ENCODE measurements around the gene DLG2. TPM values are rescaled to one million over a fixed set of nuclear protein-coding genes. Genes with fewer than 3 reads are reported as not detected.

The DLG2 gene
- polyA plus RNA-seq, 1 donor = 8.1 TPM

DNA sequence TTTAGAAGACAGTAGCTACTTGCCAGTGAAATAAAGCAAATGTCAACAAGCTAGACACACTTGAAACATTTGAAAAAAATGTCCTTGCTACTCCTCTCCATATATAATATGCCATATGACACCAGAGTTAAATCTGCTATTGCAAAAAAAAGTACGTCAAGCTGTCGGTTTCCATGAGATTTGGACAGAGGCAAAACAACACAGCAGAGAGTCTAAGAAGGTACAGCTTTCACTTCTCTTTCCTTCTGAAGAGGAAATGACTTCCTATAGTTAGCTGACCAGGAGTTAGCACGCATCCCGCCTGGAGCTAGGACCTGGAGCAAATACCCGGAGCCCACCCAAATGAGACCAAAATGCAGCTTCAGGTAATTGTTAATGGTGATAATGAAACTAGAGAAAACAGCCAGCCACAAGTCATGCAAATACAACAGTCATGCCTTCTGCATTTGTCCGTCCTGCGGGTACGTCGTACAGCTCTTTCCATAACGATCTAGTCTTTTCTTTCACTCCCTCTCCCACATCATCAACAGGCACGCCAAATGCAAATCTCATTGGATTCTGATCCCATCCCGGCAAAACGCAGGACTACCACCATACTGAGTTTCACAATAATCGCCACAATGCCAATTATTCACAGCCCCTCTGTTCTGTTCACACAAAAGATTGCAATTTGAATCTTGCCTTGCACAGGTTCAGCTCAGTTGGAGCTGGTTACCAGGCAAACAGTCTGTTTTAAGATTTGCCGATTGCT lies 1945.9 kb downstream of the DLG2 start:
- peak overlapping the region; percentile 0 for H3K4me3 ChIP-seq (ENCODE audit: low read length)
- 88% methylated on average over 7 of the region's 15 CpGs for WGBS (ENCODE audit: insufficient coverage, low lambda C conversion rate)

DNA sequence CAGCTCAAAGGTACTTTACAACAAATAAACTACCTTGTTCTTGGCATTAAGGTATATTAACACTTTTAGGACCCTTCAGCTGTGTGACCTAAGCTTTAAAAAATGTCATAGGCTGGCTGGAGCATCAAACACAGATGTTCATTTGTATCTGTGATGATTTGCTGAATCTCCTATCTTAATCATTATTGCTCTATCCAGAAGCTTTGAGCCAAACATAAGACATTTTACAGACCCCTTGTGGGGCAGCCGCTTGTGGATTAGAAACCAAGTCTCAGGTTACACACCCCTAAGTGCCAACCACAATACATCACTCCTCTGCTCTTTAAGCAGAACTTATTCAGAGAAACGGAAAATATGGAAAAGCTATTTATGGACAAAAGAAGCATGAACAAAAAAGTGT lies 1946.8 kb downstream of the DLG2 start:
- DNase-seq = no peak
- no peaks in the 10 kb centered on the region for H3K9me3 ChIP-seq (ENCODE audit: control insufficient read depth, low read depth, low read length)
- peaks cover 8% of the 10 kb centered on the region for H3K27me3 ChIP-seq (ENCODE audit: control insufficient read depth, insufficient read depth, low read length)
- 83% methylated on average over 1 of the region's 2 CpGs for whole genome bisulfite sequencing (ENCODE audit: insufficient coverage, low lambda C conversion rate)
- no peaks in the 10 kb centered on the region for H3K36me3 ChIP-seq (ENCODE audit: control insufficient read depth, insufficient read depth, low read length)
- H3K4me1 ChIP-seq (ENCODE audit: control insufficient read depth, insufficient read depth, low read length) = no peaks in the 10 kb centered on the region
- H3K27ac ChIP-seq (ENCODE audit: low read length) = no peak overlapping the region
- no peak overlapping the region for H3K4me3 ChIP-seq (ENCODE audit: low read length)

More for the DNA sequence above, 1945.9 kb downstream of the DLG2 start:
- DNase-seq = no peak
- Histone ChIP-seq H3K9me3 (ENCODE audit: control insufficient read depth, low read depth, low read length) (no peaks in the 10 kb centered on the region), H3K27me3 (ENCODE audit: control insufficient read depth, insufficient read depth, low read length) (peaks cover 8% of the 10 kb centered on the region), H3K4me1 (ENCODE audit: control insufficient read depth, insufficient read depth, low read length) (no peaks in the 10 kb centered on the region), H3K36me3 (ENCODE audit: control insufficient read depth, insufficient read depth, low read length) (no peaks in the 10 kb centered on the region), H3K27ac (ENCODE audit: low read length) (no peak overlapping the region)

DNA sequence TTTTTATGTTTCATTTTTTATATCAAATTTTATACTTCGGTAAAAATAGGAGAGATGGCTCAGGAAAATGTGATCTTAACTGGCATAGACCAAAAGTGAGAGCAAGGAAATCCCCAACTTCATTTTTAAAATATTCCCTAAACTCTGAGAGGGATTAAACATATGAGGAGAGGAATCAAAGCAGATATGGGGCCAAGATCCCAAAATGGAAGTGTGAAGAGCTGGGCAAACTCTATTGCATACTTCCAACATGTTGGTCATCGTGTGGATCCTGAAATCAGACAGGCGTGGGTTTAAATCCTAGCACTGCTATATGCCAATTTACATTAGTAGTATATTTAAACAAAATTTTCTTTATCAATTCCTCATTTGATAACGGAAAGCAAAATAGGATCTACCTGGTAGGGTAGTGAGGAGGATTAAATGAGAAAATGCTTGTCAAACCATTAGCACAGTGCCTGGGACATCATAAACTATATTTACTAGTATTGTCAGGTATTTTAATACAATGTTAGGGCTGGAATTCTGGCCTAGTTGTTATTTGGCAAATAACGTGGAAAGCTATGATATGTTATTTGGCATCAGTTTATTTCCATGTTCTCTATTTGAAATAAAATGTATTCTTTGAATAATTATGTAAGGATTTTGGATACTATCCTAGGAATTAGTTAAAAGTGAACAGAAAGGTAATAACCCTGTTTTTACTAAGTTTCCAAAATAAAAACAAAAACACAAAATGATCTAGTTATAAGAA lies 1948.1 kb downstream of the DLG2 start:
- Histone ChIP-seq H3K9me3 (ENCODE audit: control insufficient read depth, low read depth, low read length) (no peaks in the 10 kb centered on the region), H3K4me3 (ENCODE audit: low read length) (no peak overlapping the region), H3K27ac (ENCODE audit: low read length) (no peak overlapping the region), H3K36me3 (ENCODE audit: control insufficient read depth, insufficient read depth, low read length) (no peaks in the 10 kb centered on the region), H3K27me3 (ENCODE audit: control insufficient read depth, insufficient read depth, low read length) (peaks cover 8% of the 10 kb centered on the region), H3K4me1 (ENCODE audit: control insufficient read depth, insufficient read depth, low read length) (no peaks in the 10 kb centered on the region)
- DNase-seq = no peak
- 100% methylated on average over 2 of the region's 5 CpGs for WGBS (ENCODE audit: insufficient coverage, low lambda C conversion rate)

DNA sequence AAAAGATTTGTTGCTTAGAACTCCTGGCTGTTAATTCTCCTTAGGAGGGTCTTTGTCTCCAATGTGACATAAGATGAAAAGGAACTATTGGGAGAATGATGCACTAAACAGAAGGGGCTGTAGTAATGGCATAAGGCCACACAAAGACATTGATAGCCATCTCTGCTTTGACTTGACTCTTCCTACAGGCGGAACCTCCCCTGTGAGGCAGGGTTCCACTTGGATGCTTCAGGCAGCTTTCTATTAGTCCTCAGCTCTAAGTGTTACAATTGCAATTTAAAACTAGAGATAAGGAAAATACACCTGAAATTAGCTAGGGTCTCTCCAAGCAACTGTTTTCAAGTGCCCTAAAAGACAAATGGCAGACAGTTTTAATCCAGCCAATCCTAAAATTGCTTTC lies 1949.4 kb downstream of the DLG2 start:
- no peak for DNase-seq
- no peaks in the 10 kb centered on the region for H3K4me1 ChIP-seq (ENCODE audit: control insufficient read depth, insufficient read depth, low read length)
- no peak overlapping the region for H3K27ac ChIP-seq (ENCODE audit: low read length)
- H3K4me3 ChIP-seq (ENCODE audit: low read length) = no peak overlapping the region
- H3K36me3 ChIP-seq (ENCODE audit: control insufficient read depth, insufficient read depth, low read length) = no peaks in the 10 kb centered on the region
- H3K27me3 ChIP-seq (ENCODE audit: control insufficient read depth, insufficient read depth, low read length) = peaks cover 8% of the 10 kb centered on the region
- WGBS (ENCODE audit: insufficient coverage, low lambda C conversion rate) = no CpG with 5 or more reads among the region's 1 CpG
- H3K9me3 ChIP-seq (ENCODE audit: control insufficient read depth, low read depth, low read length) = no peaks in the 10 kb centered on the region

DNA sequence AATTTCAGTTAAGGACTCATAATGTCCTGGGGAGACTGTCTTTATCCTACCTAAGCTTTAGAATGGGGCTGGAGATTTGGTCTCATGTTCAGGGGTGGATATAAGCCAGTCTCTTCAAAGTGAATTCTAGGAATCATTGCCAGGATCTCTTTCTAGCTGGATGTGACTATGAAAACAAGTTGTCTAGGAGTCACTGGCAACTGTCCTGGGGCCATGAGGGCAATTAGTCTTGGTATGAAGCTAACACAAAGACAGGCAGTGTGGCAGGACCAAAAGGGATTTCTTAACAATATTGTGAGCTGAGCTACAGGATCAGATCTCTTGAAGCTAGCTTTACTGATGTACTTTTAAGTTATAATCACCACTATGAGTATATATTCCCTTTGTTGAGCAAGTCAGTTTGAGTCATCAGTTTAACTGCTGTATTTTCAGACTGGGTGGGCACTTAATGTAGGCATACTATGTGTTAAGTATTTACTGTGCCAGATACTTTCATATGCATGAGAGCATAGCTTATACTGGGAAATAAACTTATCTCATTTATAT lies 1951.0 kb downstream of the DLG2 start:
- Histone ChIP-seq H3K27me3 (ENCODE audit: control insufficient read depth, insufficient read depth, low read length) (no peaks in the 10 kb centered on the region), H3K9me3 (ENCODE audit: control insufficient read depth, low read depth, low read length) (no peaks in the 10 kb centered on the region), H3K36me3 (ENCODE audit: control insufficient read depth, insufficient read depth, low read length) (no peaks in the 10 kb centered on the region), H3K27ac (ENCODE audit: low read length) (no peak overlapping the region), H3K4me3 (ENCODE audit: low read length) (no peak overlapping the region), H3K4me1 (ENCODE audit: control insufficient read depth, insufficient read depth, low read length) (no peaks in the 10 kb centered on the region)
- no peak for DNase-seq

DNA sequence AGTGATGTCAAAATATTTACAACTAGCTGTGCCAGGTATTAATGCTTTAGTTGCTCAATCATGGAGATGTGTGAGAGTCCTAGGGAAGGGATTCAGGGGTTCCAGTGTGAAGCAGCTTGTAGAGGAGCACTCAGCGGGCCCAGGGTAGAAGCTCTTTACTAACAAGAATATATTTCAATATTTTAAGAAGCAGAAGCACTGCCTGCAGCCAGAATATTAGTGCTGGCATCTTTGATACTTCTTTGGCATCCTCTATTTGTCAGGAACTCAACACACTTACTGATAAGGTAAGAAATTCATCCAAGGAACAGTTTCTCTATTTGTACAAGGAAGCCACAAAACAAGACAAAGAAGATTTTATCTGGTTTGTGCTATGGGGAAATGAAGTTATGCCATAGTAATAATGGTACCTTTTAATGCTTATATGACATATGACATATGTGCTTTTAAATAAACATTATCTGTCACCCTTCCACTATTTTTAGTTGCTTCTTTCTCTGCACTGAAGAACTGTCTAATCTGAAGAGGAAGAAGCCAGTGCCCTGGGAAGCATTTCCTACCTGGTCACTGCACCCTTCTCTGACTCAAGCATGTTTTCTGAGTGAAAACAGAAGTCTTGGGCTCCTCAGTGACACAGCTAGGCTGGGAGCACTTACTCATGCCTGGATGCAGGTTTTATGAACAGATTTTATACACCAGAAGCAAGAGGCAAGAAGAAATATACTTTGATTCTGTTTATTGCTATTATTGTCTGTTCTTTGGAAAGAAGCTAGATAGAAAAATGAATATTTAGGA lies 1952.8 kb downstream of the DLG2 start:
- H3K27me3 ChIP-seq (ENCODE audit: control insufficient read depth, insufficient read depth, low read length) = no peaks in the 10 kb centered on the region
- no peaks in the 10 kb centered on the region for H3K36me3 ChIP-seq (ENCODE audit: control insufficient read depth, insufficient read depth, low read length)
- DNase-seq = no peak
- H3K4me3 ChIP-seq (ENCODE audit: low read length) = no peak overlapping the region
- H3K4me1 ChIP-seq (ENCODE audit: control insufficient read depth, insufficient read depth, low read length) = no peaks in the 10 kb centered on the region
- no CpG with 5 or more reads among the region's 1 CpG for WGBS (ENCODE audit: insufficient coverage, low lambda C conversion rate)
- H3K9me3 ChIP-seq (ENCODE audit: control insufficient read depth, low read depth, low read length) = no peaks in the 10 kb centered on the region
- H3K27ac ChIP-seq (ENCODE audit: low read length) = no peak overlapping the region

DNA sequence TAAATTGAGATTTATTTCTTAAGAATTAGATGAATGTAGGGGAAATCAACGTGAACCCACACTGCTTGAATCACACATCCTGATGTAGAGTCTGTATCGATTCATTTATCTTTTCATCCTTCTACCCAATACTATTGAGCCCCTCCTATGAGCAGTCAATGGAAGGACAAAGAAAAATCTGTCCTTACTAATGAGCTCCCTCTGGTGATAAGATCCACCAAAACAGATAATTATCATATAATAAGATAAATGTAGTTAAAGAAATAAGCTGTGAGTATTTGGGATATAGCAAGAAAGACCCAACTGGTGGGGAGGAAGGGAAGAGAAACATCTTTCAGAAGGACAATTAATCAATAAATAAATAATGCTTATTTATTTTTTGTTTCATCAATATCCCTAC lies 1955.9 kb downstream of the DLG2 start:
- no peaks in the 10 kb centered on the region for H3K4me1 ChIP-seq (ENCODE audit: control insufficient read depth, insufficient read depth, low read length)
- H3K4me3 ChIP-seq (ENCODE audit: low read length) = no peak overlapping the region
- WGBS (ENCODE audit: insufficient coverage, low lambda C conversion rate) = 100% methylated on average over 1 of the region's 2 CpGs
- H3K9me3 ChIP-seq (ENCODE audit: control insufficient read depth, low read depth, low read length) = no peaks in the 10 kb centered on the region
- no peak overlapping the region for H3K27ac ChIP-seq (ENCODE audit: low read length)
- H3K36me3 ChIP-seq (ENCODE audit: control insufficient read depth, insufficient read depth, low read length) = no peaks in the 10 kb centered on the region
- no peaks in the 10 kb centered on the region for H3K27me3 ChIP-seq (ENCODE audit: control insufficient read depth, insufficient read depth, low read length)
- DNase-seq = no peak

DNA sequence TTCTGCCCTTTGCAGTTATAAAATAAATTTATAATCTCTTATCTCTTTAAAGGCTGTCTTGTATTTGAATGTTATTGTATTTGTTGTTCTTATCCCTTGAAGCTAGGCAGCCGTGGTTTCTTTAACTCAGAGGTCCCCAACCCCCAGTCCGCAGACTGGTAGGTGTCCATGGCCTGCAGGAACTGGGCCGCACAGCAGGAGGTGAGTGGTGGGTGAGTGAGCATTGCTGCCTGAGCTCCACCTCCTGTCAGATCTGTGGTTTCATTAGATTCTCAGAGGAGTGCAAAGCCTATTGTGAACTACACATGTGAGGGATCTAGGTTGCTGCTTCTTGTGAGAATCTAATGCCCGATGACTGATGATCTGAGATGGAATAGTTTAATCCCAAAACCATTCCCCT lies 1961.0 kb downstream of the DLG2 start:
- Histone ChIP-seq H3K36me3 (ENCODE audit: control insufficient read depth, insufficient read depth, low read length) (no peaks in the 10 kb centered on the region), H3K9me3 (ENCODE audit: control insufficient read depth, low read depth, low read length) (no peaks in the 10 kb centered on the region), H3K4me3 (ENCODE audit: low read length) (no peak overlapping the region), H3K27ac (ENCODE audit: low read length) (no peak overlapping the region), H3K4me1 (ENCODE audit: control insufficient read depth, insufficient read depth, low read length) (peaks cover 11% of the 10 kb centered on the region), H3K27me3 (ENCODE audit: control insufficient read depth, insufficient read depth, low read length) (no peaks in the 10 kb centered on the region)
- WGBS (ENCODE audit: insufficient coverage, low lambda C conversion rate) = no CpG with 5 or more reads among the region's 4 CpGs
- no peak for DNase-seq

DNA sequence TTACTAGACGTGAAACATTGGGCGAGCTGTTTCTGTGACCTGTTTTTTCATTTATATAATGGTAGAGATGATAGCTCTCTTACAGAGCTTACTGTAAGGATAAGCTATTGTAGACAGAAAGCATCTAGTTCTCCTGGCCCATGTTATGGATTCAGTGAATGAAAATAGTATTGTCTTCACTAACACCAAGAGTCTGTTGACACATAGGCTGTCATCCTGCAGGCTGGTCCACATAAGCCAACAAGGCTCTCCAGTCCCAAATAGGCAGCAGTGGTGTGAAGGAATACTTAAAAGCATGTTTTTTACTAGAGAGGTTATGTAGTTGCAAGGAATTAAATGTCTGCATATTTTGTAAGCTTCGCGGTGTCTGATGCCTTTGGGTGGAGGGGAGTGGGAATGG lies 1963.2 kb downstream of the DLG2 start:
- no peak for DNase-seq
- WGBS (ENCODE audit: insufficient coverage, low lambda C conversion rate) = 100% methylated on average over 2 of the region's 4 CpGs
- H3K9me3 ChIP-seq (ENCODE audit: control insufficient read depth, low read depth, low read length) = no peaks in the 10 kb centered on the region
- H3K4me3 ChIP-seq (ENCODE audit: low read length) = no peak overlapping the region
- H3K36me3 ChIP-seq (ENCODE audit: control insufficient read depth, insufficient read depth, low read length) = no peaks in the 10 kb centered on the region
- no peaks in the 10 kb centered on the region for H3K27me3 ChIP-seq (ENCODE audit: control insufficient read depth, insufficient read depth, low read length)
- H3K4me1 ChIP-seq (ENCODE audit: control insufficient read depth, insufficient read depth, low read length) = peaks cover 11% of the 10 kb centered on the region
- H3K27ac ChIP-seq (ENCODE audit: low read length) = no peak overlapping the region

DNA sequence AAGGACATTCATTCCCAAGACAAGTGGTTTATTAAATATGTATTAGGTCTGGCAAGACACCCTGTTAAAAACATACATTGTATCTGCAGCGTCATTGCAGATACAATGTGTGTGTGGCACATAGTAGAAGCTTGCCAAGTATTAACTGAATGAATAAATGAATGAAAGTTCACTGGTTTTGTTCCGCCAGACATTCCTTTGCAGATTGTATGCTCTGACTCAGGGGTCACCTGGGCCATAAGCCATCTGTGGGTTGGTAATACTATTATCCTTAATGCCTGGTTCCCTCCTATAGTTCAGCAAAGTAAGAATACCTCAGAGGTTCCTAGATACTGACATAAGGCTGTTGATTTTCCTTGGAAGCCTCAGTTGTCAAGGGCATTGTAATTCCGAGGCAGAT lies 1963.7 kb downstream of the DLG2 start:
- H3K27ac ChIP-seq (ENCODE audit: low read length) = no peak overlapping the region
- no CpG with 5 or more reads among the region's 3 CpGs for WGBS (ENCODE audit: insufficient coverage, low lambda C conversion rate)

More for the DNA sequence above, 1963.7 kb downstream of the DLG2 start:
- DNase-seq = no peak
- H3K9me3 ChIP-seq (ENCODE audit: control insufficient read depth, low read depth, low read length) = no peaks in the 10 kb centered on the region
- H3K36me3 ChIP-seq (ENCODE audit: control insufficient read depth, insufficient read depth, low read length) = no peaks in the 10 kb centered on the region
- peaks cover 11% of the 10 kb centered on the region for H3K4me1 ChIP-seq (ENCODE audit: control insufficient read depth, insufficient read depth, low read length)
- no peak overlapping the region for H3K4me3 ChIP-seq (ENCODE audit: low read length)
- H3K27me3 ChIP-seq (ENCODE audit: control insufficient read depth, insufficient read depth, low read length) = no peaks in the 10 kb centered on the region
